Upper lobe of right lung (tissue), 1 donor: Measurements from ENCODE around the gene RNF40. TPM values are rescaled to one million over a fixed set of nuclear protein-coding genes. Genes with fewer than 3 reads are reported as not detected.
A peak's percentile ranks its signal among the peaks of the same experiment; 100 is the strongest.

Source experiments
- ATAC-seq: fragments of 200-7000 bp; cut with Tn5 transposase; one replicate; pipeline ENCODE4 v1.9.1; 2020; ENCODE audit warnings: mild to moderate bottlenecking, moderate library complexity
- DNase-seq: peaks from one replicate; pipeline ENCODE4 v3.0.0-alpha.2; 2020
- H3K27ac ChIP-seq: fragments of 200-600 bp; one replicate; pipeline ENCODE4 v1.8.0; 2022
- H3K27me3 ChIP-seq: fragments of 200-600 bp; one replicate; pipeline ENCODE4 v1.8.0; 2022; ENCODE audit warnings: mild to moderate bottlenecking
- H3K36me3 ChIP-seq: fragments of 200-600 bp; one replicate; pipeline ENCODE4 v1.8.0; 2022
- H3K4me1 ChIP-seq: fragments of 200-600 bp; one replicate; pipeline ENCODE4 v1.8.0; 2022
- H3K4me3 ChIP-seq: fragments of 200-600 bp; one replicate; pipeline ENCODE4 v1.8.0; 2022; ENCODE audit warnings: mild to moderate bottlenecking
- H3K9me3 ChIP-seq: fragments of 200-600 bp; one replicate; pipeline ENCODE4 v1.8.0; 2022
- CTCF ChIP-seq: fragments of 200-600 bp; IDR thresholded peaks from one replicate; pipeline ENCODE4 v1.8.0; 2022; ENCODE audit warnings: antibody characterized with exemption
- intact Hi-C: fragments of 100-400 bp; cut with DNase I; formaldehyde crosslinking; loops from one replicate; pipeline ENCODE4 v1.11.0; 2022
- total RNA-seq: library from RNA; stranded (reverse); fragmentation: NEBNext Ultra II Directional; extraction: Animal tissue kit (Norgen Biotek cat#: 25700); gene quantifications from one replicate; pipeline ENCODE4 v1.2.1, GENCODE V29; 2021
- donor health status: DM: no; HTN: yes; CAD: no; lungs with severe emphysema.

Gene RNF40
- total RNA-seq, 1 donor from 2014 or later = 93.6 TPM

DNA sequence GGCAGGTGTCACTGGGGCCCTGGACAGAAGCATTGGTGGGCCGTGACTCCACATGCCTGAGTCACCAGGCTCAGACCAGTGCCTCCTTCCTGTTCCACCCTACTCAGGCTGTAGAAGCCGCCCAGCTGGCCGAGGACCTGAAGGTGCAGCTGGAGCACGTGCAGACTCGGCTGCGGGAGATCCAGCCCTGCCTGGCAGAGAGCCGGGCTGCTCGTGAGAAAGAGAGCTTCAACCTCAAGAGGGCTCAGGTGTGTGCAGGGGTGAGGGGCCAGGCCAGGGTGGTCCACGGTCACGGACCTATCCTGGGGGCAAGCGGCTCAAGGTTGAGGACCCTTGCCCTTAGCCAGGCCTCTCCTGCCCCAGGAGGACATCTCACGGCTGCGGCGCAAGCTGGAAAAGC, 9.6 kb downstream of the RNF40 start:
- peaks cover 76% of the 10 kb centered on the region for H3K36me3 ChIP-seq
- peaks cover 14% of the 10 kb centered on the region for H3K4me1 ChIP-seq
- H3K27me3 ChIP-seq = no peaks in the 10 kb centered on the region
- DNase-seq (no peak), ATAC-seq (no peak)
- no peak overlapping the region for H3K27ac ChIP-seq
- H3K9me3 ChIP-seq = no peaks in the 10 kb centered on the region
- no peak for TF ChIP-seq CTCF
- intact Hi-C loops = no loop called here
- no peak overlapping the region for H3K4me3 ChIP-seq

DNA sequence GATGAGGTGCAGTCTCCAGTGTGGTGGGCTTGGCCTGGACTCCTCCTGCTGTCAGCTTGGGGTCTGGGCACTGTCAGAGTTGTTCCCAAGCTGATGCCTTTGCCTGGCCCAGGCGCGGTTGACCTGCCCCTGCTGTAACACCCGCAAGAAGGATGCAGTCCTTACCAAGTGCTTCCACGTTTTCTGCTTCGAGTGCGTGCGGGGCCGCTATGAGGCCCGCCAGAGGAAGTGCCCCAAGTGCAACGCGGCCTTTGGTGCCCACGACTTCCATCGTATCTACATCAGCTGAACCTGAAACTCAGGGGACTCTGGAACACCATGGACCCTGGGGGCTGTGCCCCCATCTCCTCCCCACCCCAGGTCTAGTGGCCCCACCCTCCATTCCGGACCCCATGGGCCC, 11.7 kb downstream of the RNF40 start:
- no peaks in the 10 kb centered on the region for H3K9me3 ChIP-seq
- DNase-seq (no peak), ATAC-seq (no peak)
- intact Hi-C loops = no loop called here
- no peak overlapping the region for H3K4me3 ChIP-seq
- peaks cover 55% of the 10 kb centered on the region for H3K36me3 ChIP-seq
- no peak for TF ChIP-seq CTCF
- H3K27me3 ChIP-seq = no peaks in the 10 kb centered on the region
- H3K27ac ChIP-seq = no peak overlapping the region
- peaks cover 20% of the 10 kb centered on the region for H3K4me1 ChIP-seq

DNA sequence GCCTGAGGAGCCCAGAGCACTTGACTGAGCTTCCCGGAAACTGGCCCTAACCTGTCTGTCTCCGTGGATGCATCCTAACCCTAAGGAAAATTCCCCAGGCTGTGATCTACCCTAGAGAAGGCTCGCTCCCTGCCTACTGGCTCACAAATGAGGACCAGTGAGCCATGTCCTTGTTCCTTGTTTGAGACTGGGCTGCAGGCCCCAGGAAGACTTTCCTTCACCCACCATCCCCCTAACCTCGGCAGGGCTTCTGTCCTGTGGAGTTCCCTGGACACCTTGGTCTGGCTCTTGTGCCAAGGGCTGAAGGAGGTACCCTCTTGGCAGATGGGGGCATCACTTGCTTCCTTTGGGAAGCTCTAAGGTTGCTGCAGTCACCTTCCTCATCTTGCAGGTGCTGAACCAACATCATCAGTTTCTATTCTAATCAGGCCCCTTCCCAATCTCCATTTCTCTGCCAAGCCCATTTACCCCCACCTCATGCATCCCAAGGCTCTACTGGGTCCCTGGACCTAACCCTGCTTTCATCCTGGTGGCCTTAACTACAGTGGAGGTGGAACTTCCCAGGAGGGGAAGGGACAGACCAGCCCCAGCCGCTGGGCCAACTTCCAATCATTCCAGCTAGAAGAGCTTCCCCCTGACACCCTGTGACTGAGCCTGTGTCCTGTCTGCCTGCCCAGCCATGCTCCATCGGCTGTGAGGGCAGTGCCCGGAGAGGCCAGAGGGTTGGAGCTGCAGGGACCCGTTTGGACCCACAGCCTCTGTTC, 12.4 kb downstream of the RNF40 start:
- ATAC-seq = peak; percentile 0
- H3K4me1 ChIP-seq = peaks cover 20% of the 10 kb centered on the region
- no peaks in the 10 kb centered on the region for H3K9me3 ChIP-seq
- no peaks in the 10 kb centered on the region for H3K27me3 ChIP-seq
- H3K27ac ChIP-seq = peak overlapping the region; percentile 90
- peaks cover 48% of the 10 kb centered on the region for H3K36me3 ChIP-seq
- intact Hi-C loops = no loop called here
- DNase-seq = no peak
- peak overlapping the region; percentile 84 for H3K4me3 ChIP-seq
- no peak for TF ChIP-seq CTCF

DNA sequence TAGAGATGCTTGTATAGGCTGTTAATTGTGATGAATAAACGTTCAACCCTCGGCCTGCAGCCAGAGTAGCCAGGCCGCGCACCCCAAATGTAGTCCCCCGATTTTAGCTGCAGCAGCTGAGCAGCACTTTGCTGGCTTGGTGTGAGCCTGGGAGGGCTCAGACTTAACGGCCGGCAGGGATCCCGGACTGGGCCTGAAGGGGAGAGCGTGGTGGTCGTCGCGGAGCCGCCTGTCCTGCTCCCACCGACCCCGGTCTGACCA, 12.9 kb downstream of the RNF40 start:
- DNase-seq = no peak
- H3K4me3 ChIP-seq = peak overlapping the region; percentile 84
- no peaks in the 10 kb centered on the region for H3K9me3 ChIP-seq
- no peaks in the 10 kb centered on the region for H3K27me3 ChIP-seq
- H3K36me3 ChIP-seq = peaks cover 43% of the 10 kb centered on the region
- peak overlapping the region; percentile 90 for H3K27ac ChIP-seq
- TF ChIP-seq CTCF = no peak
- peaks cover 20% of the 10 kb centered on the region for H3K4me1 ChIP-seq
- intact Hi-C loops = no loop called here
- no peak for ATAC-seq

- peaks cover 38% of the 10 kb centered on the region for H3K36me3 ChIP-seq
- H3K27ac ChIP-seq = peak overlapping the region; percentile 90
- H3K4me1 ChIP-seq = peaks cover 20% of the 10 kb centered on the region
- intact Hi-C loops = no loop called here
- TF ChIP-seq CTCF = no peak
- peak overlapping the region; percentile 84 for H3K4me3 ChIP-seq
- no peaks in the 10 kb centered on the region for H3K9me3 ChIP-seq
- ATAC-seq (peak; percentile 92), DNase-seq (peak; percentile 91)
- H3K27me3 ChIP-seq = no peaks in the 10 kb centered on the region
Observed at GRCh38 chr16:30775392-30776188, 13.5 kb downstream of the RNF40 start.
